ENCODE results near the gene KAT7.

KAT7 gene

GRCh38 chr17:49842846-49843245 is 54.4 kb downstream of the KAT7 start:
- no peak for DNase-seq (ENCODE audit: low spot score)

- DNase-seq (ENCODE audit: low spot score), result peak; percentile 11
Observed at GRCh38 chr17:49843774-49844350, 55.4 kb downstream of the KAT7 start.

- DNase-seq (ENCODE audit: low spot score), result no peak
Observed at GRCh38 chr17:49845321-49845720, 56.8 kb downstream of the KAT7 start.

GRCh38 chr17:49846938-49847712 is 58.6 kb downstream of the KAT7 start:
- DNase-seq (ENCODE audit: low spot score), result no peak

GRCh38 chr17:49848019-49848473 is 59.6 kb downstream of the KAT7 start, which contains the start of gene TAC4:
Gene TAC4, minus strand, starts transcription at chr17:49848069. Its CDS starts 52 bp downstream, at chr17:49848017.
- no peak for DNase-seq (ENCODE audit: low spot score)

GRCh38 chr17:49848739-49849138 is 60.3 kb downstream of the KAT7 start:
- DNase-seq (ENCODE audit: low spot score), result no peak

- no peak for DNase-seq (ENCODE audit: low spot score)
Observed at GRCh38 chr17:49850218-49850610, 61.7 kb downstream of the KAT7 start.

GRCh38 chr17:49850772-49851386 is 62.4 kb downstream of the KAT7 start:
- peak; percentile 3 for DNase-seq (ENCODE audit: low spot score)

- DNase-seq (ENCODE audit: low spot score), result peak; percentile 61
Observed at GRCh38 chr17:49851387-49852291, 63.2 kb downstream of the KAT7 start.

- no peak for DNase-seq (ENCODE audit: low spot score)
Observed at GRCh38 chr17:49853470-49854015, 65.1 kb downstream of the KAT7 start.

GRCh38 chr17:49854126-49854525 is 65.6 kb downstream of the KAT7 start:
- no peak for DNase-seq (ENCODE audit: low spot score)

- DNase-seq (ENCODE audit: low spot score), result no peak
Observed at GRCh38 chr17:49858796-49859195, 70.3 kb downstream of the KAT7 start.

GRCh38 chr17:49859991-49860953 is 71.8 kb downstream of the KAT7 start:
- no peak for DNase-seq (ENCODE audit: low spot score)

- DNase-seq (ENCODE audit: low spot score), result peak; percentile 41
Observed at GRCh38 chr17:49861150-49861884, 72.8 kb downstream of the KAT7 start.

GRCh38 chr17:49862781-49863331 is 74.4 kb downstream of the KAT7 start:
- DNase-seq (ENCODE audit: low spot score), result no peak

- no peak for DNase-seq (ENCODE audit: low spot score)
Observed at GRCh38 chr17:49866019-49866380, 77.5 kb downstream of the KAT7 start.

GRCh38 chr17:49866882-49867413 is 78.5 kb downstream of the KAT7 start:
- no peak for DNase-seq (ENCODE audit: low spot score)

GRCh38 chr17:49869038-49869374 is 80.5 kb downstream of the KAT7 start:
- DNase-seq (ENCODE audit: low spot score), result no peak

GRCh38 chr17:49870298-49870697 is 81.8 kb downstream of the KAT7 start:
- no peak for DNase-seq (ENCODE audit: low spot score)

Measured in CD4-positive, alpha-beta T cell treated with Interleukin-6 at 100 ng/mL for 8 hours (primary cell).